Stimulated activated naive CD8-positive, alpha-beta T cell treated with anti-CD3 and anti-CD28 coated beads, Interleukin-15, Interleukin-2, amounts not matched to agents 100 ng/mL and 50 ng/mL, for 24 hours (primary cell): Measurements from ENCODE around the gene RPTOR.

Experiments used
- H3K27ac Mint-ChIP-seq: one replicate; pipeline ENCODE4 v1.8.0; 2021; ENCODE audit warnings: mild to moderate bottlenecking, mixed read lengths
- H3K27me3 Mint-ChIP-seq: one replicate; pipeline ENCODE4 v1.8.0; 2021; ENCODE audit warnings: mixed read lengths
- H3K36me3 Mint-ChIP-seq: one replicate; pipeline ENCODE4 v1.8.0; 2021; ENCODE audit warnings: low read depth, mixed read lengths
- H3K4me1 Mint-ChIP-seq: one replicate; pipeline ENCODE4 v1.8.0; 2021; ENCODE audit warnings: low read depth, mixed read lengths
- H3K4me3 Mint-ChIP-seq: one replicate; pipeline ENCODE4 v1.8.0; 2021; ENCODE audit warnings: mild to moderate bottlenecking, mixed read lengths
- H3K9me3 Mint-ChIP-seq: one replicate; pipeline ENCODE4 v1.8.0; 2021; ENCODE audit warnings: mixed read lengths

Gene RPTOR

GRCh38 chr17:80941171-80941570 is 396.5 kb downstream of the RPTOR start:
- Mint-ChIP-seq H3K4me1 (peaks cover 30% of the 10 kb centered on the region), H3K36me3 (peaks cover 24% of the 10 kb centered on the region), H3K27me3 (no peaks in the 10 kb centered on the region), H3K4me3 (no peak overlapping the region), H3K9me3 (no peaks in the 10 kb centered on the region), H3K27ac (no peak overlapping the region)

- no peaks in the 10 kb centered on the region for H3K9me3 Mint-ChIP-seq
- H3K4me1 Mint-ChIP-seq = peaks cover 26% of the 10 kb centered on the region
- no peaks in the 10 kb centered on the region for H3K27me3 Mint-ChIP-seq
- H3K4me3 Mint-ChIP-seq = no peak overlapping the region
- H3K36me3 Mint-ChIP-seq = peaks cover 31% of the 10 kb centered on the region
- no peak overlapping the region for H3K27ac Mint-ChIP-seq
Observed at GRCh38 chr17:80941743-80942422, 397.2 kb downstream of the RPTOR start.

GRCh38 chr17:80942423-80943345 is 398.0 kb downstream of the RPTOR start:
- no peaks in the 10 kb centered on the region for H3K9me3 Mint-ChIP-seq
- peaks cover 36% of the 10 kb centered on the region for H3K36me3 Mint-ChIP-seq
- no peak overlapping the region for H3K4me3 Mint-ChIP-seq
- H3K27me3 Mint-ChIP-seq = no peaks in the 10 kb centered on the region
- no peak overlapping the region for H3K27ac Mint-ChIP-seq
- peaks cover 20% of the 10 kb centered on the region for H3K4me1 Mint-ChIP-seq

- peaks cover 11% of the 10 kb centered on the region for H3K4me1 Mint-ChIP-seq
- peaks cover 39% of the 10 kb centered on the region for H3K36me3 Mint-ChIP-seq
- no peak overlapping the region for H3K27ac Mint-ChIP-seq
- no peaks in the 10 kb centered on the region for H3K27me3 Mint-ChIP-seq
- no peaks in the 10 kb centered on the region for H3K9me3 Mint-ChIP-seq
- H3K4me3 Mint-ChIP-seq = no peak overlapping the region
Observed at GRCh38 chr17:80943346-80944145, 398.9 kb downstream of the RPTOR start.

GRCh38 chr17:80944326-80944725 is 399.7 kb downstream of the RPTOR start:
- Mint-ChIP-seq H3K4me3 (no peak overlapping the region), H3K27me3 (no peaks in the 10 kb centered on the region), H3K4me1 (peaks cover 3% of the 10 kb centered on the region), H3K9me3 (no peaks in the 10 kb centered on the region), H3K36me3 (peaks cover 39% of the 10 kb centered on the region), H3K27ac (no peak overlapping the region)

GRCh38 chr17:80945736-80946135 is 401.1 kb downstream of the RPTOR start:
- Mint-ChIP-seq H3K4me1 (no peaks in the 10 kb centered on the region), H3K4me3 (no peak overlapping the region), H3K27ac (peak overlapping the region; percentile 0), H3K27me3 (no peaks in the 10 kb centered on the region), H3K36me3 (peaks cover 39% of the 10 kb centered on the region), H3K9me3 (no peaks in the 10 kb centered on the region)

GRCh38 chr17:80946449-80946848 is 401.8 kb downstream of the RPTOR start:
- Mint-ChIP-seq H3K4me1 (no peaks in the 10 kb centered on the region), H3K9me3 (no peaks in the 10 kb centered on the region)

GRCh38 chr17:80947200-80947940 is 402.7 kb downstream of the RPTOR start:
- H3K4me3 Mint-ChIP-seq = no peak overlapping the region
- H3K36me3 Mint-ChIP-seq = peaks cover 38% of the 10 kb centered on the region
- H3K9me3 Mint-ChIP-seq = no peaks in the 10 kb centered on the region
- no peaks in the 10 kb centered on the region for H3K4me1 Mint-ChIP-seq
- H3K27ac Mint-ChIP-seq = no peak overlapping the region
- H3K27me3 Mint-ChIP-seq = no peaks in the 10 kb centered on the region

More at GRCh38 chr17:80946449-80946848, 401.8 kb downstream of the RPTOR start:
- Mint-ChIP-seq H3K27ac (no peak overlapping the region), H3K4me3 (no peak overlapping the region), H3K36me3 (peaks cover 36% of the 10 kb centered on the region), H3K27me3 (no peaks in the 10 kb centered on the region)

- no peak overlapping the region for H3K4me3 Mint-ChIP-seq
- H3K4me1 Mint-ChIP-seq = no peaks in the 10 kb centered on the region
- H3K27ac Mint-ChIP-seq = no peak overlapping the region
- H3K27me3 Mint-ChIP-seq = no peaks in the 10 kb centered on the region
- peaks cover 31% of the 10 kb centered on the region for H3K36me3 Mint-ChIP-seq
- H3K9me3 Mint-ChIP-seq = no peaks in the 10 kb centered on the region
Observed at GRCh38 chr17:80948019-80948975, 403.7 kb downstream of the RPTOR start.

- no peaks in the 10 kb centered on the region for H3K9me3 Mint-ChIP-seq
- no peaks in the 10 kb centered on the region for H3K27me3 Mint-ChIP-seq
- no peak overlapping the region for H3K27ac Mint-ChIP-seq
- no peaks in the 10 kb centered on the region for H3K4me1 Mint-ChIP-seq
- H3K36me3 Mint-ChIP-seq = peaks cover 31% of the 10 kb centered on the region
- no peak overlapping the region for H3K4me3 Mint-ChIP-seq
Observed at GRCh38 chr17:80948976-80949450, 404.4 kb downstream of the RPTOR start.

- Mint-ChIP-seq H3K9me3 (no peaks in the 10 kb centered on the region), H3K4me3 (no peak overlapping the region), H3K36me3 (peaks cover 32% of the 10 kb centered on the region), H3K27ac (no peak overlapping the region), H3K4me1 (no peaks in the 10 kb centered on the region), H3K27me3 (no peaks in the 10 kb centered on the region)
Observed at GRCh38 chr17:80949451-80950421, 405.1 kb downstream of the RPTOR start.

GRCh38 chr17:80950466-80951120 is 406.0 kb downstream of the RPTOR start:
- no peak overlapping the region for H3K4me3 Mint-ChIP-seq
- no peaks in the 10 kb centered on the region for H3K9me3 Mint-ChIP-seq
- H3K27ac Mint-ChIP-seq = no peak overlapping the region
- no peaks in the 10 kb centered on the region for H3K4me1 Mint-ChIP-seq
- H3K36me3 Mint-ChIP-seq = peaks cover 38% of the 10 kb centered on the region
- no peaks in the 10 kb centered on the region for H3K27me3 Mint-ChIP-seq
